ENCODE measurements around the gene SLC25A10. TPM values are rescaled to one million over a fixed set of nuclear protein-coding genes. Genes with fewer than 3 reads are reported as not detected.
A peak's percentile ranks its signal among the peaks of the same experiment; 100 is the strongest.

Gene SLC25A10
- total RNA-seq, 1 experiment from 2014 or later, result 30.9 TPM

DNA sequence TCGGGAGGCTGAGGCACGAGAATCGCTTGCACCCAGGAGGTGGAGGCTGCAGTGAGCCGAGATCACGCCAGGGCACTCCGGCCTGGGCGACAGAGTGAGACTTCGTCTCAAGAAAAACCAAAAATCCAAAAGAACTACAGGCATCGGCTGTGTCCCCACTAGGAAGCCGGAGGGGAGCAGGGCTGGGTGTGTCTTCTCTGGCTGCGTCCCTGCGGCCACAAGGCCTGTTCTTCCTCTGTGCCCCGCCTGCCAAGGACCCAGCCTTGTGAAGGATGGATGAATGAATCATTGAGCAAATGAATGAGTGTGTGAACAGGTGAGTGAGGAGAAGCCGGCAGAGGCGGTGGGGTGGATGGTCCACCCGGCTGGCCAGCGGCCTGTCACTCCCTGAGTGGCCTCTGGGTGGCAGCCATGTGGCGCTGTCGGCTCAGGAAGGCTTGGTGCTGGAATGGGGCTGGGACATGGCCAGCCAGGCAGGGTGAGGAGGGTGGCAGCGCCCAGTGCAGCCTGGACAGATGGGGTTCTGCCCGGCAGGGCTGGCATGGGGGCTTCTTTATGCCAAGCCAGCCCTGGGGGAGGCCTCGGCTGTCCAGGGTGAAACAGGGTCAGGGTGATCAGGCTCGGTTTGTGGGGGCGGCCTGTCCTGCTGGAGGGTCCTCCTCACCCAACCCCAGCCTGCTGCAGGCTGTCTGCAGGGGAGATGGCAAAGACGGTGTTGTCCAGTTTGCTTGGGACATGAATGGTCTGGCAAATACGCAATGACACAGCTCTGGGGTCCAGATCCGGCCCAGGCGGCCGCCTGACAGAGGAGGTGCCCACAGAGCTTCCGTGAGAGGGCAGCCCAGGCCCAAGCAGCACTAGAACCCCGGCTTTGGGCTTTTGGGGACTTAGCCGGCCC is 21.7 kb downstream of the SLC25A10 start:
- Histone ChIP-seq H4K5ac (ENCODE audit: insufficient read length, low read depth, low read length) (no peak overlapping the region), H2BK15ac (ENCODE audit: low read depth, low read length) (no peak overlapping the region), H3K14ac (ENCODE audit: insufficient read depth, low read length) (no peak overlapping the region), H3K23me2 (ENCODE audit: insufficient read length, low read depth, low read length, poor library complexity, severe bottlenecking) (no peaks in the 10 kb centered on the region), H2AK5ac (ENCODE audit: insufficient read length, low read length) (no peak overlapping the region), H4K20me1 (ENCODE audit: control insufficient read depth, insufficient read depth, insufficient read length) (no peaks in the 10 kb centered on the region), H3K18ac (ENCODE audit: insufficient read length, low read depth, low read length) (no peak overlapping the region), H3K4ac (ENCODE audit: low read depth, low read length) (no peak overlapping the region), H3K9me3 (ENCODE audit: control insufficient read depth, low read depth, low read length) (no peaks in the 10 kb centered on the region), H3K27me3 (ENCODE audit: insufficient read depth, low read length) (no peaks in the 10 kb centered on the region), H3K4me1 (ENCODE audit: insufficient read depth, low read length) (no peaks in the 10 kb centered on the region; the same call in 1 of the 2 replicates), H3K56ac (ENCODE audit: insufficient read length, low read depth, low read length) (no peak overlapping the region), H3K79me2 (ENCODE audit: insufficient read depth, low read length) (no peaks in the 10 kb centered on the region), H4K8ac (replicated peaks; ENCODE audit: insufficient read length, low read depth, low read length) (no peak overlapping the region), H2BK20ac (ENCODE audit: low read depth, low read length, poor library complexity, severe bottlenecking) (no peak overlapping the region), H3T11ph (ENCODE audit: low read length) (no peak overlapping the region), H2BK120ac (ENCODE audit: low read depth, low read length, poor library complexity, severe bottlenecking) (no peak overlapping the region), H4K91ac (ENCODE audit: insufficient read length, low read depth, low read length) (no peak overlapping the region), H3K79me1 (ENCODE audit: insufficient read depth, low read depth, low read length, poor library complexity, severe bottlenecking) (no peaks in the 10 kb centered on the region), H3K4me2 (ENCODE audit: insufficient read depth, insufficient read length, low read length) (no peak overlapping the region), H3K9ac (ENCODE audit: extremely low read depth, insufficient read length, low read length) (no peak overlapping the region), H2BK5ac (ENCODE audit: insufficient read length, low read length) (no peak overlapping the region), H3K23ac (ENCODE audit: insufficient read length, low read depth, low read length) (no peak overlapping the region), H3K27ac (ENCODE audit: insufficient read length, low read depth, low read length) (no peak overlapping the region), H2BK12ac (ENCODE audit: insufficient read length, low read depth, low read length) (no peak overlapping the region), H2AFZ (ENCODE audit: low read length) (no peak overlapping the region)
- no CpG with 5 or more reads among the region's 32 CpGs for WGBS (ENCODE audit: extremely low coverage, insufficient read length, low lambda C conversion rate)
- Mint-ChIP-seq H3K36me3 (ENCODE audit: insufficient read depth in 1 of 3, low read depth in 3 of 3) (no peaks in the 10 kb centered on the region), H3K4me3 (0 out of 5 replicates have a peak overlapping the region, but pooled peaks of 1 of the 2 experiments have one; percentile 2), H3K9me3 (no peaks in the 10 kb centered on the region), H3K4me1 (peaks cover 14 to 25% of the 10 kb centered on the region in 2 experiments), H3K27me3 (ENCODE audit: low read depth) (peaks cover 16% of the 10 kb centered on the region), H3K27ac (no peak overlapping the region)
- peak; percentile 94 for DNase-seq
- TF ChIP-seq, protein P1, sequence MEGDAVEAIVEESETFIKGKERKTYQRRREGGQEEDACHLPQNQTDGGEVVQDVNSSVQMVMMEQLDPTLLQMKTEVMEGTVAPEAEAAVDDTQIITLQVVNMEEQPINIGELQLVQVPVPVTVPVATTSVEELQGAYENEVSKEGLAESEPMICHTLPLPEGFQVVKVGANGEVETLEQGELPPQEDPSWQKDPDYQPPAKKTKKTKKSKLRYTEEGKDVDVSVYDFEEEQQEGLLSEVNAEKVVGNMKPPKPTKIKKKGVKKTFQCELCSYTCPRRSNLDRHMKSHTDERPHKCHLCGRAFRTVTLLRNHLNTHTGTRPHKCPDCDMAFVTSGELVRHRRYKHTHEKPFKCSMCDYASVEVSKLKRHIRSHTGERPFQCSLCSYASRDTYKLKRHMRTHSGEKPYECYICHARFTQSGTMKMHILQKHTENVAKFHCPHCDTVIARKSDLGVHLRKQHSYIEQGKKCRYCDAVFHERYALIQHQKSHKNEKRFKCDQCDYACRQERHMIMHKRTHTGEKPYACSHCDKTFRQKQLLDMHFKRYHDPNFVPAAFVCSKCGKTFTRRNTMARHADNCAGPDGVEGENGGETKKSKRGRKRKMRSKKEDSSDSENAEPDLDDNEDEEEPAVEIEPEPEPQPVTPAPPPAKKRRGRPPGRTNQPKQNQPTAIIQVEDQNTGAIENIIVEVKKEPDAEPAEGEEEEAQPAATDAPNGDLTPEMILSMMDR (conservative IDR thresholded peaks at IDR 0.05), result peak; percentile 96
